Stimulated activated CD4-positive, alpha-beta T cell treated with anti-CD3 and anti-CD28 coated beads, Interleukin-1b, Interleukin-23, amount 100 ng/mL, for 24 hours (primary cell): ENCODE measurements around the gene SLFN12L.
A peak's percentile ranks its signal among the peaks of the same experiment; 100 is the strongest.

Source experiments
- DNase-seq, 4 experiments: peaks; one replicate each; pipeline ENCODE4 v3.0.0-alpha.2; 2020; ENCODE audit warnings: low read depth in 4 of 4, low spot score in 1 of 4

The SLFN12L gene

DNA sequence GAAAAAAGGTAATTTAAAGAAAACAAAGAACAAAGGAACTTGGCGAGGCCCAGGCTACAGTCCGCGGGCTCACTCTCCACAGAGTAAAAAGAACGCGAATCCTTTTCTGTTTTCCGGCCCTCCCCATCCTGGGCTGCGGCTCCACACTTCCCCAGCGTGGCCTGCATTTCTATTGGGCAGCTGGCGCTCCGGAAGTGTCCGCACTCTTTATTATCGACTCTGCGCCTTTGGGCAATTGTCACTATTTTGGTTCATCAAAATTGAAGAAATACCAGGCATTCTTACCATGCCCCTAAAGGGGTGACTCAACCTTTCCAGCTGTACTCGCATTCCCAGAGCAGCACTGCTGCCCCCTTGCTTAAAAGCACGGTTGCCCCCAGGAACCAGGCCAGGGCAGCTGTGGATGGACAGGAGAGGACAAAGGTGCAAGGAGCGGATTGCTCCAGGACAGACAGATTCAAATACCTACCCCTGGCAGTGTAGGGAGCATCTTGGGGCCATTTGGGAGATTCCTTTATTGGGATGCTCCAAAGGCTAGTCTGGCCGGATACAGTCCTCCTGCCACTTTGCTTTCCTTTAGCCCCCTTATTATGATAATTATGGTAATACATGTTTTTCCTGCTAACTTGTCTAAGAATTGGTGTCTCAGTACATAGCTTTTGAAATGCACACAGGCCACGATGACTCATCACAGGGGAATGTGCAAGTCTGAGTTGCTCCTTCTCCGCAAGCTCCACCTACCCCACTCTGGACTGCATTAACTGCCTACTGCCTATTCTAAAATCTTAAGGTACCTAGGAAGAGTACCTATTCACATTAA, 104.2 kb downstream of the SLFN12L start:
- DNase-seq = peak in 3 of 4 experiments; percentile 38 to 66 (median 52)

GRCh38 chr17:35432176-35433074, 105.1 kb downstream of the SLFN12L start, which contains the start of gene SLFN12:
Gene SLFN12 (minus strand): TSS chr17:35432500. CDS start chr17:35423028, 9,472 bp downstream.
- peak in 1 of 4 experiments; percentile 18 for DNase-seq

GRCh38 chr17:35429702-35430101, 107.8 kb downstream of the SLFN12L start:
- DNase-seq = no peak

- DNase-seq = no peak
These were observed 109.2 kb downstream of the SLFN12L start for GRCh38 chr17:35428229-35428628.

DNA sequence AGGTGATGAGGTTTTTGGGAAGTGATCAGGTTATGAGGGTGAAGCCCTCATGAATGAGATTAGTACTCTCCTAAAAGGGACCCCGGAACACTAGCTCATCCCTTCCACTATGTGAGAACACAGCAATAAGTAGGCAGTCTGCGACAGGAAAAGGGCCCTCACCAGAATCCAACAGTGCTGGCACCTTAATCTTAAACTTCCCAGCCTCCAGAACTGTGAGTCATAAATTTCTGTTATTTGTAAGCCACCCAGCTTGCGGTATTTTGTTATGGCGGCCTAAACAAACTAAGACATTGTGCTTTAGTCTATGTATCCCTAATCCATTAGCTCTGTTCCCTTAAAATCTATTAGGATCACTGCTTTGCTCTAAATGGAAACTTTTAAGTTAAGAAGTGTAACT, 113.7 kb downstream of the SLFN12L start:
- DNase-seq = no peak
